K562 (cell line): Measurements from ENCODE around the gene KDM2A. TPM values are rescaled to one million over a fixed set of nuclear protein-coding genes. Genes with fewer than 3 reads are reported as not detected.

Source experiments
- ATAC-seq: fragments of 200-7000 bp; cut with Tn5 transposase; 3 replicates; pipeline ENCODE4 v1.9.1; 2020; ENCODE audit warnings: moderate library complexity
- BruUV-seq: library from RNA; stranded (reverse); fragments of 400-500 nt; replicated peaks from 2 replicates; lab custom pipeline; 2021; lab: Mats Ljungman, UMichigan
- CTCF ChIA-PET: fragments of 300-600 bp; formaldehyde crosslinking; extraction: SDS; loops from one replicate; lab custom pipeline; 2021; ENCODE audit warnings: low intra/inter-chr PET ratio; lab: Yijun Ruan, JAX
- POLR2A ChIA-PET: fragments of 300-600, 350-650 bp; sonication (Branson Sonifier 250); formaldehyde crosslinking; extraction: SDS; loops from one replicate; lab custom pipeline; 2021; ENCODE audit warnings: antibody characterized with exemption, inconsistent platforms; lab: Yijun Ruan, JAX
- DNase-seq, 4 experiments: peaks; one replicate each; pipeline versions ENCODE4 v3.0.0 to v3.0.0-alpha.2; 2011 to 2018; ENCODE audit warnings: low spot score in 3 of 4, mixed read lengths in 3 of 4; ENCODE audit errors: extremely low read depth in 1 of 4
- FAIRE-seq: peaks from 2 replicates; lab custom pipeline; 2011; peaks lifted over from hg19 to GRCh38; lab: Jason Lieb, UNC
- H2AFZ ChIP-seq: 2 replicates; pipeline ENCODE4 v1.6.0; 2011; ENCODE audit warnings: low read depth, low read length, control low read depth, inconsistent platforms
- H3K27ac ChIP-seq: fragments of 200-600 bp; 3 replicates; pipeline ENCODE4 v1.8.0; 2011; ENCODE audit warnings: low read depth, mild to moderate bottlenecking, control low read depth, inconsistent platforms, low read length, moderate library complexity, mixed read lengths; ENCODE audit errors: extremely low read depth
- H3K27me3 ChIP-seq, 2 experiments: fragments of 300-600 bp in 1 of 2; 2 replicates in 1 of 2; 3 replicates in 1 of 2; pipeline versions ENCODE4 v1.6.0 to v1.8.0; 2011; ENCODE audit warnings: inconsistent platforms in 2 of 2, low read length in 2 of 2, mild to moderate bottlenecking in 1 of 2, mixed read lengths in 1 of 2, moderate library complexity in 1 of 2; ENCODE audit not compliant: control insufficient read depth in 2 of 2, insufficient read depth in 2 of 2
- H3K36me3 ChIP-seq: fragments of 300-600 bp; 3 replicates; pipeline ENCODE4 v1.8.0; 2011; ENCODE audit warnings: mild to moderate bottlenecking, low read length, inconsistent platforms; ENCODE audit not compliant: control insufficient read depth, insufficient read depth
- H3K4me1 ChIP-seq, 2 experiments: fragments of 200-600 bp in 1 of 2; replicated peaks in 1 of 2; 2 replicates in 1 of 2; 3 replicates in 1 of 2; pipeline versions ENCODE4 v1.5.1 to v1.8.0; 2011; ENCODE audit warnings: inconsistent platforms in 2 of 2, low read length in 2 of 2, mild to moderate bottlenecking in 1 of 2, mixed read lengths in 1 of 2, moderate library complexity in 1 of 2; ENCODE audit not compliant: control insufficient read depth in 2 of 2, insufficient read depth in 2 of 2
- H3K4me2 ChIP-seq: 2 replicates; pipeline ENCODE4 v1.6.1; 2011; ENCODE audit warnings: low read length, control low read depth, inconsistent platforms, mixed read lengths; ENCODE audit not compliant: insufficient read depth
- H3K4me3 ChIP-seq: fragments of 200-600 bp; sonication (generic), shearing (Covaris generic); 2 replicates; pipeline ENCODE4 v1.5.1; 2016; ENCODE audit warnings: control low read depth, inconsistent platforms
- H3K79me2 ChIP-seq: fragments of 200-600 bp; 3 replicates; pipeline ENCODE4 v1.8.0; 2011; ENCODE audit warnings: low read length, inconsistent platforms; ENCODE audit not compliant: control insufficient read depth, insufficient read depth
- H3K9ac ChIP-seq, 2 experiments: 2 replicates each; pipeline versions ENCODE4 v1.6.0 to v1.6.1; 2011; ENCODE audit warnings: low read depth in 2 of 2, low read length in 2 of 2, control low read depth in 1 of 2, inconsistent platforms in 1 of 2, mild to moderate bottlenecking in 1 of 2, mixed read lengths in 1 of 2; ENCODE audit not compliant: insufficient read depth in 1 of 2
- H3K9me1 ChIP-seq: one replicate; pipeline ENCODE4 v1.6.0; 2011; ENCODE audit warnings: inconsistent platforms, mild to moderate bottlenecking, low read length, moderate library complexity; ENCODE audit not compliant: control insufficient read depth, insufficient read depth
- H3K9me3 ChIP-seq: replicated peaks from 2 replicates; pipeline ENCODE4 v1.5.1; 2011; ENCODE audit warnings: low read depth, low read length, inconsistent platforms; ENCODE audit not compliant: control insufficient read depth, insufficient read depth
- H4K20me1 ChIP-seq: replicated peaks from 2 replicates; pipeline ENCODE4 v1.6.1; 2011; ENCODE audit warnings: low read length, inconsistent platforms, mixed read lengths; ENCODE audit not compliant: control insufficient read depth, insufficient read depth
- BRD9 ChIP-seq: fragments of 450-650 bp; IDR thresholded peaks from 2 replicates; pipeline ENCODE4 v1.6.1; 2018; ENCODE audit warnings: low read depth; ENCODE audit not compliant: partially characterized antibody
- CAMTA2 ChIP-seq: fragments of 250-450 bp; sonication (Bioruptor Pico); conservative IDR thresholded peaks from 2 replicates; pipeline ENCODE4 v1.5.1; 2022
- CCNT2 ChIP-seq: IDR thresholded peaks from 2 replicates; pipeline ENCODE4 v1.6.1; 2011; ENCODE audit warnings: borderline replicate concordance, low read depth, mild to moderate bottlenecking, moderate library complexity, mixed read lengths, low read length; ENCODE audit not compliant: insufficient read length; ENCODE audit errors: extremely low read depth
- ELK3 ChIP-seq: fragments of 450-650 bp; formaldehyde crosslinking; IDR thresholded peaks from 2 replicates; pipeline ENCODE4 v1.4.0; 2020; ENCODE audit warnings: mild to moderate bottlenecking
- GABPB2 ChIP-seq: fragments of 250-450 bp; sonication (Bioruptor Pico); conservative IDR thresholded peaks from 2 replicates; pipeline ENCODE4 v1.5.1; 2021; ENCODE audit warnings: mild to moderate bottlenecking
- HDAC1 ChIP-seq, 2 experiments: fragments of 450-650 bp; IDR thresholded peaks; 2 replicates each; pipeline ENCODE4 v1.6.1; 2016 to 2017; ENCODE audit warnings: inconsistent platforms in 1 of 2, mild to moderate bottlenecking in 1 of 2, moderate library complexity in 1 of 2
- HDAC2 ChIP-seq: fragments of 450-650 bp; IDR thresholded peaks from 2 replicates; pipeline ENCODE4 v1.6.1; 2016; ENCODE audit warnings: mild to moderate bottlenecking
- L3MBTL2 ChIP-seq: fragments of 450-650 bp; IDR thresholded peaks from 2 replicates; pipeline ENCODE4 v1.6.1; 2016; ENCODE audit warnings: mild to moderate bottlenecking, moderate library complexity
- POLR2A ChIP-seq: fragments of 450-650 bp; conservative IDR thresholded peaks from 2 replicates; pipeline ENCODE4 v1.6.1; 2016
- POLR2AphosphoS2 ChIP-seq: IDR thresholded peaks from 2 replicates; pipeline ENCODE4 v1.6.1; 2012; ENCODE audit warnings: low read length, improper control_type of control experiment
- POLR2G ChIP-seq: fragments of 200-400 bp; formaldehyde crosslinking; IDR thresholded peaks from 2 replicates; pipeline ENCODE4 v1.6.1; 2017; ENCODE audit warnings: low read depth, mild to moderate bottlenecking, antibody characterized with exemption, low read length, moderate library complexity
- RBFOX2 ChIP-seq: fragments of 200-400 bp; formaldehyde crosslinking; IDR thresholded peaks from 2 replicates; pipeline ENCODE4 v1.6.1; 2017; ENCODE audit warnings: low read depth, mild to moderate bottlenecking, low read length, moderate library complexity
- TOE1 ChIP-seq, 2 experiments: fragments of 450-650 bp in 1 of 2; sonication (generic) in 1 of 2; formaldehyde crosslinking in 1 of 2; IDR thresholded peaks; 2 replicates each; pipeline versions ENCODE4 v1.7.1 to v1.8.0; 2016 to 2022; ENCODE audit warnings: borderline replicate concordance in 2 of 2, mild to moderate bottlenecking in 2 of 2, antibody characterized with exemption in 1 of 2, inconsistent platforms in 1 of 2, low read depth in 1 of 2, missing genetic modification reagents in 1 of 2, moderate library complexity in 1 of 2
- ZNF324 ChIP-seq: fragments of 250-450 bp; sonication (Bioruptor Pico); IDR thresholded peaks from 2 replicates; pipeline ENCODE4 v1.4.0; 2020; ENCODE audit warnings: mild to moderate bottlenecking
- ZNF561 ChIP-seq: fragments of 450-650 bp; formaldehyde crosslinking; conservative IDR thresholded peaks from 2 replicates; pipeline ENCODE4 v1.4.0; 2020; ENCODE audit warnings: mild to moderate bottlenecking, moderate library complexity
- ZNF766 ChIP-seq: fragments of 200-800 bp; sonication (Bioruptor generic); conservative IDR thresholded peaks from 2 replicates; pipeline ENCODE4 v1.6.1; 2016; ENCODE audit warnings: missing genetic modification characterization, missing compliant biosample characterization
- WGBS: fragments of 100-300 bp; shearing (Covaris generic); methylation state at CpG from one replicate; pipeline ENCODE4 v1.1.6; 2016; ENCODE audit warnings: low coverage, mixed read lengths; ENCODE audit not compliant: insufficient coverage; ENCODE audit errors: missing lambda C conversion rate; 5-methylcytosine and 5-hydroxymethylcytosine counted together
- in situ Hi-C: fragments of 300-500 bp; cut with MboI; formaldehyde crosslinking; loops from 4 replicates; pipeline ENCODE4 v1.15.0; 2018; ENCODE audit warnings: inconsistent platforms, mixed read lengths
- intact Hi-C: fragments of 100-400 bp; cut with micrococcal nuclease; formaldehyde crosslinking; loops from 2 replicates; pipeline ENCODE4 v1.14.2; 2022
- polyA plus RNA-seq, 8 experiments: library from polyadenylated mRNA; depleted of rRNA in 4 of 8; stranded (reverse) in 5 of 8; unstranded in 3 of 8; fragments of >200 nt; fragmentation: Nextera tagmentation in 2 of 8; fragmentation: Illumina TruSeq in 1 of 8; extraction: Ambion mirVana in 2 of 8; extraction: Trizol in 1 of 8; gene quantifications; 2 replicates each; pipeline versions ENCODE4 v1.2.1 to v1.2.3, GENCODE V29; 2011 to 2014; ENCODE audit warnings: inconsistent platforms in 1 of 8, missing spikeins in 1 of 8
- total RNA-seq, 7 experiments: library from RNA; depleted of rRNA in 6 of 7; stranded (reverse); fragments of >200 nt in 6 of 7; fragmentation: Illumina TruSeq in 2 of 7; extraction: Trizol in 2 of 7; gene quantifications; 2 replicates each; pipeline versions ENCODE4 v1.2.1 to v1.2.3, GENCODE V29; 2011 to 2021; ENCODE audit warnings: low replicate concordance in 1 of 7
- TF ChIP-seq, protein P1 (sequence below): sonication (generic); formaldehyde crosslinking; IDR thresholded peaks from 2 replicates; pipeline ENCODE4 v1.8.1; 2022; ENCODE audit warnings: missing genetic modification reagents

KDM2A gene
- total and polyA plus RNA-seq, 9 of the 15 experiments (the other 6 are each of a cell fraction or from before 2014, with no cell fraction given): 5.0 to 39.3 (median 21.3) TPM

- Histone ChIP-seq H3K4me1 (peaks cover 15 to 62% of the 10 kb centered on the region in 2 experiments), H3K36me3 (peaks cover 77% of the 10 kb centered on the region; the same call in 2 of the 3 replicates)
- in situ Hi-C loops: no loop called here
- TF ChIP-seq HDAC2: no peak
- no peak for TF ChIP-seq ZNF766 (CRISPR knock-in tag)
- TF ChIP-seq HDAC1 (IDR thresholded peaks at IDR 0.05): no peak
- no peak for TF ChIP-seq L3MBTL2
- no peak for TF ChIP-seq ZNF324 (CRISPR knock-in tag)
- no peak for TF ChIP-seq GABPB2 (CRISPR knock-in tag)
- TF ChIP-seq ELK3 (CRISPR knock-in tag): no peak
- no peak for TF ChIP-seq BRD9
- TF ChIP-seq TOE1 (IDR thresholded peaks at IDR 0.05; ENCODE audit: borderline replicate concordance): no peak
- no peak for TF ChIP-seq TOE1 (CRISPR knock-in tag; IDR thresholded peaks at IDR 0.05; ENCODE audit: borderline replicate concordance, low read depth)
- TF ChIP-seq CAMTA2 (CRISPR knock-in tag): no peak
- TF ChIP-seq RBFOX2: 0 out of 2 replicates have a peak, but pooled peaks have one; percentile 20
- 0 out of 2 replicates have a peak, but pooled peaks have one; percentile 21 for TF ChIP-seq POLR2AphosphoS2
- TF ChIP-seq ZNF561 (CRISPR knock-in tag): no peak
- TF ChIP-seq, protein P1, sequence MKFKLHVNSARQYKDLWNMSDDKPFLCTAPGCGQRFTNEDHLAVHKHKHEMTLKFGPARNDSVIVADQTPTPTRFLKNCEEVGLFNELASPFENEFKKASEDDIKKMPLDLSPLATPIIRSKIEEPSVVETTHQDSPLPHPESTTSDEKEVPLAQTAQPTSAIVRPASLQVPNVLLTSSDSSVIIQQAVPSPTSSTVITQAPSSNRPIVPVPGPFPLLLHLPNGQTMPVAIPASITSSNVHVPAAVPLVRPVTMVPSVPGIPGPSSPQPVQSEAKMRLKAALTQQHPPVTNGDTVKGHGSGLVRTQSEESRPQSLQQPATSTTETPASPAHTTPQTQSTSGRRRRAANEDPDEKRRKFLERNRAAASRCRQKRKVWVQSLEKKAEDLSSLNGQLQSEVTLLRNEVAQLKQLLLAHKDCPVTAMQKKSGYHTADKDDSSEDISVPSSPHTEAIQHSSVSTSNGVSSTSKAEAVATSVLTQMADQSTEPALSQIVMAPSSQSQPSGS (CRISPR knock-in tag): no peak
- TF ChIP-seq POLR2G: peak; percentile 69
- TF ChIP-seq CCNT2: peak; percentile 19
- 0 out of 2 replicates have a peak, but pooled peaks have one; percentile 13 for TF ChIP-seq POLR2A
Observed at GRCh38 chr11:67285541-67286498, 166.8 kb downstream of the KDM2A start.

More at GRCh38 chr11:67285541-67286498, 166.8 kb downstream of the KDM2A start:
- Histone ChIP-seq H3K27me3 (no peaks in the 10 kb centered on the region), H3K4me3 (no peak overlapping the region), H4K20me1 (no peaks in the 10 kb centered on the region), H3K79me2 (peaks cover 15% of the 10 kb centered on the region), H3K9me1 (no peaks in the 10 kb centered on the region), H3K4me2 (no peak overlapping the region), H2AFZ (no peak overlapping the region), H3K9ac (no peak overlapping the region), H3K9me3 (no peaks in the 10 kb centered on the region), H3K27ac (no peak overlapping the region)
- no peak for FAIRE-seq
- DNase-seq: no peak
- BruUV-seq: TSS peak; percentile 48
- 93% methylated on average over 32 of the region's 39 CpGs for WGBS
- intact Hi-C loops: no loop called here
- no peak for ATAC-seq
- POLR2A ChIA-PET: interaction anchor here (0.5 to 3.4 kb wide), 6 partner anchors 8 to 179 kb away, joined by 3 to 29 read pairs (median 4); no protein-coding TSS in a partner anchor
- CTCF ChIA-PET: no interaction called here
